Measurements from ENCODE around the gene GMPPA. TPM values are rescaled to one million over a fixed set of nuclear protein-coding genes. Genes with fewer than 3 reads are reported as not detected.

Gene GMPPA
- total and polyA plus RNA-seq, 9 donors = 14.2 to 35.7 (median 23.7) TPM

- Histone ChIP-seq H3K36me3 (no peaks in the 10 kb centered on the region), H3K9me3 (no peaks in the 10 kb centered on the region), H3K27me3 (no peaks in the 10 kb centered on the region), H3K4me3 (no peak overlapping the region), H3K4me1 (ENCODE audit: insufficient read depth) (no peaks in the 10 kb centered on the region), H3K27ac (no peak overlapping the region)
- TF ChIP-seq CTCF (IDR thresholded peaks at IDR 0.05) (no peak), EP300 (IDR thresholded peaks at IDR 0.05) (no peak), POLR2A (IDR thresholded peaks at IDR 0.05) (no peak)
- intact Hi-C loops (cut with DNase I) = no loop called here
- no peak for DNase-seq
Observed at GRCh38 chr2:219502618-219503017, 3.9 kb downstream of the GMPPA start.

- Histone ChIP-seq H3K27ac (no peak overlapping the region), H3K4me1 (ENCODE audit: insufficient read depth) (peaks cover 6% of the 10 kb centered on the region), H3K4me3 (no peak overlapping the region), H3K36me3 (no peaks in the 10 kb centered on the region), H3K27me3 (no peaks in the 10 kb centered on the region), H3K9me3 (no peaks in the 10 kb centered on the region)
- 88 to 92% (median 90%) methylated on average over 9 of the region's 9 CpGs for WGBS, 3 donors
- TF ChIP-seq POLR2A (IDR thresholded peaks at IDR 0.05) (no peak), CTCF (IDR thresholded peaks at IDR 0.05) (no peak), EP300 (IDR thresholded peaks at IDR 0.05) (no peak)
- intact Hi-C loops (cut with DNase I) = no loop called here
- no peak for DNase-seq
Observed at GRCh38 chr2:219505585-219505984, 6.9 kb downstream of the GMPPA start.

GRCh38 chr2:219506153-219506801 lies 7.6 kb downstream of the GMPPA start:
- 76 to 84% (median 81%) methylated on average over 23 of the region's 23 CpGs for WGBS, 3 donors
- H3K4me3 ChIP-seq = no peak overlapping the region
- no peak overlapping the region for H3K27ac ChIP-seq
- H3K36me3 ChIP-seq = no peaks in the 10 kb centered on the region
- H3K9me3 ChIP-seq = no peaks in the 10 kb centered on the region
- no peaks in the 10 kb centered on the region for H3K27me3 ChIP-seq
- intact Hi-C loops (cut with DNase I) = no loop called here
- TF ChIP-seq EP300 (IDR thresholded peaks at IDR 0.05) = no peak
- no peak for TF ChIP-seq CTCF (IDR thresholded peaks at IDR 0.05)
- TF ChIP-seq POLR2A (IDR thresholded peaks at IDR 0.05) = no peak
- H3K4me1 ChIP-seq (ENCODE audit: insufficient read depth) = peaks cover 6% of the 10 kb centered on the region
- DNase-seq = no peak

GRCh38 chr2:219506802-219507526 lies 8.3 kb downstream of the GMPPA start:
- Histone ChIP-seq H3K4me3 (no peak overlapping the region), H3K27ac (no peak overlapping the region), H3K36me3 (no peaks in the 10 kb centered on the region), H3K9me3 (no peaks in the 10 kb centered on the region), H3K4me1 (ENCODE audit: insufficient read depth) (peaks cover 6% of the 10 kb centered on the region), H3K27me3 (no peaks in the 10 kb centered on the region)
- 76 to 81% (median 80%) methylated on average over 17 of the region's 17 CpGs for WGBS, 3 donors
- intact Hi-C loops (cut with DNase I) = no loop called here
- no peak for TF ChIP-seq CTCF (IDR thresholded peaks at IDR 0.05)
- TF ChIP-seq POLR2A (IDR thresholded peaks at IDR 0.05) = no peak
- TF ChIP-seq EP300 (IDR thresholded peaks at IDR 0.05) = no peak
- no peak for DNase-seq
